HG03432 (cell line): ENCODE results near the gene HOXA13.

ENCODE experiments used
- ATAC-seq: cut with Tn5 transposase; IDR thresholded peaks from one replicate; pipeline ENCODE4 v1.9.1; 2021; ENCODE audit warnings: mild to moderate bottlenecking, moderate library complexity; ENCODE audit not compliant: unreplicated experiment

Gene HOXA13

DNA sequence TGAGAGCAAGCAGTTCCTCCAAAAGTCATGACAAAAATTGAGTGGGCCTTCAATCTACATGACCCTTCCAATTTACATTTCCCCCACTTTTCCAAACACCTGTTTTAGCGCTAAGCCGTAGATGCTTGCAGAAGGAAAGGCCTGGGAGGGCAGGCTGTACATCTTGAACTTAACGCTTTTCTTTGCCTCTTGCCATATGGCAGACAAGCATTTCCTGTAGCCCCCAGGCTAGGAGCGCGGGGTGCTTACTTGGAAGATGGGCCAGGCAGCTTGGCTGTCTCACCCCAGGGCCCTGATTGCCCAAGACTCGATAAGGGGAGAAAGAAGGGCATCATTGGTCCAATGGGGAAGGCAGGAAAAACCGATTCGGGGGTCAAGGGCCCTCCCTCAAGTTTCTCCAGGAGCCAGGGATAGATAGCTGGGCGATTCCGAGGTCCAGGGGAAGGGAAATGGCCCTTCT lies 27.5 kb downstream of the HOXA13 start:
- no peak for ATAC-seq

GRCh38 chr7:27171637-27172314 lies 28.1 kb downstream of the HOXA13 start:
- no peak for ATAC-seq

DNA sequence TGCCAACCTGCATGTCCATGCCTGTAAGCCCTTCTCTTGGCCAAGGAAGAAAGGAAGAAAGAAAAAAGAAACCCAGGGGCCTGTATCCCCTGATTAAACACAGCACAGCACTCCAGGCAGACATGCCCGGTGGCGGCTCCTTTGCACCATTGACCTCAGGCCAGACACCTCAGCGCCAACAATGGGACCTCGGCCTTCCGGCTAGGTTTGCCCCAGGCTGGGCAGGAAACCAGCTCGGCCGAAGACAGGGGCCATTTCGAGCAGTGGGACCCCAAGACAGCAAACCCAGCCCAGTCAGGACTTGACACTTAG lies 28.6 kb downstream of the HOXA13 start:
- no peak for ATAC-seq

DNA sequence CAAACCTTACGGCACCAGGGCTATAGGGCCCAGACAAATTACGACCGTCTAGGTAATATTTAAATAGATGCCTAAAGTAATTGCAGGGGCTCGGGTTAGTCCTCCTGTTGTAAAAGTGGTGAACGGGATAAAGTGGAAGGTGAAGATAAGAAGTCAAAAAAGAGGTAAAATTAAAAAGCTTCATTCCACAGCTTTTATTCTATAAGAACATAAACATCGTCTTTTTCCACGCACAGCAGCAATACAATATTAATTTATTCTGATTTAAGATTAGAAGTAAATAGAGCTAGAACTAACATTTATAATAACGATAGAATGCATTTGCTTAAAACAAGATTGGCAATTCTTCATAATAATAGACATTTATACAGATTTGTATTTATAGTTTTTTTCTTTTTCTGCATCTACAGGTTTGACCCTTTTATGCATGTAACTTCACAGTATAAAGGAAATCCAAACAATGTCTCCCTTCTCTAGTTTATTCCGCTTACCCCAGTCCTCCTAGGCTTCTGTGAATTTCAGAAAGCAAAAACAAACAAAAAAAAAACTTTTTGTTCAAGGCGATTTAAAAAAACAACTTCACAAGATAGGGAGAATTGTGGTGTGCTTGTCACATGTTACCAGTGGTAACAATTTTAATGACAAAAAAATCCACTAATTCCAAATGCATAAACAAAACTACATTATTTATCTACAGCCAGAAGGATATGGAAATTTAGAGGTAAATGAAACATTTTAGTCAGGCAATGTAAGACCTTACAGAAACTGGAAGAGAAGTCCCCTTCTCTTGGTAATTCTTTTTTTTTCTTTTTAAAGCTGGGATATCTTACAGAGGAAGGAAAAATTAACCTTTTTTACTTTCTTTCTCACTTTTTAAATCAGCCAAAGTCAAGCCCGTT lies 29.2 kb downstream of the HOXA13 start:
- ATAC-seq, result no peak

DNA sequence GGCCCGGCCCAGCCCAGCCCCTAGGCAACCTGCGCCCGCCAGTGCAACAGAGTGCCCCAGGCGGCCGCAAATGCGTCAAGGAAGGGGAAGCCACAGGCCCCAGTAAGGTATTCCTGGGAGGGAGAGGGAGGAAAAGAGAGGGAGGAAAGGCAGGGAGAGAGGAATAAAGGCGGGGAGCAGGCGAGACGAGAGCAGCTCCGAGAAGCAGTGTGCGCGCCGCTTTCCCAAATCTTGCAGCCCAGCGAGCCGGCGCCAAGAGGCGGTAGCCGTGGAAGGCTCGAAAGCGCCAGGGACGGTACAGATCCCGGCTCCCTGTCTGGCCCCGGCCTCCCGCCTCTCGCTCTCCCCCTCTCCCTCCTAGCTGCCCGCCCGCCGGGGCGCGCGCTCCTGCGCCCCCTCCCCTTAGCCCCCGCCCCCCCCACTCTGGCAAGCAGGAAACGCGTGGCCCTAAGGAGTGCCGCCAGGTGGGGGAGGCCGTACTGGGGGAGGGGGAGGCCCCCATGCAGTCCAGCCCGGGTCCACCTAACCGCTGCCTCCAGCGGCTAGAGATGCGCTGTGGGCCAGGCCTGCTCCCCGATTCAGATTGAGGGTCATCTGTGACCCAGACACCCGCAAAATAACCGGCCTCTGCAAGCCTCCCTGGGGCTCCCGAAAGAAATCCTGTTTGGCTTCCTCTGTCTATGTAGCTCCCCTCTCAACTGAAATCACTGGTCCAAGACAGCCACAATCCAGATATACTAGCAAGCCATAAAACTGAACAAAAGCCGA lies 30.0 kb downstream of the HOXA13 start:
- ATAC-seq, result no peak

DNA sequence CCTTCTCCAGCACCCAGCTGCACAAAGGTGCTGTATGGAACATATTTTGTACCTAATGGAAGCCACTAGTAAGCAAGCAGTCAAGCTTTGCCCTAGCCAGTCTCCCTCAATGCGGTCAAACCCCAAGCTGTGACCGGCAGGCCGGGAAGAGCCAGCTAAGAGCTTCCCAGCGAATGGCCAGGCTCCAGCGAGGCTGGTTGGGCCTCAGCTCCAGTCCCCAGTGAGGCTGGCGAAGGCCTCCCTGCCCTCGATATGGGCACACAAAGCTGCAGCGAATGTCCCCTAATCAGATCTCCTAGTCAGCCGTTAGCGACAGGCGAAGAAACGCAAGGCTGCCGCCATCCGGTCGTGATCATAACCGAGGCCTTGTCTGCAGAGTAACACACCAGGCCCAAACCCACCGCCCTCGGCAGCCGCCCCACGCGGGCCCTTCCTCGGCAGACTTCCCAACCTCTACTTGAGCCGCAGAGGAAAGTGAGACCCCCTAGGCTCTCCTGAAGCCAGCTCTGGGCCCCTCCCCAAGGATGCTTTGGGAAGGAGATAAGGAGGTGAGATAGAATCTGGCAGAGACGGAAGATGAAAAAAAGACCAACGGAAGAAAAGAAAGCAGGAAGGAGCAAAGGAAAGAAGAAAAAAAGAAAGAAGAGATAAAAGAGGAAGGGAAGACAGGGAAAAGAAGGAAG lies 31.5 kb downstream of the HOXA13 start:
- no peak for ATAC-seq

DNA sequence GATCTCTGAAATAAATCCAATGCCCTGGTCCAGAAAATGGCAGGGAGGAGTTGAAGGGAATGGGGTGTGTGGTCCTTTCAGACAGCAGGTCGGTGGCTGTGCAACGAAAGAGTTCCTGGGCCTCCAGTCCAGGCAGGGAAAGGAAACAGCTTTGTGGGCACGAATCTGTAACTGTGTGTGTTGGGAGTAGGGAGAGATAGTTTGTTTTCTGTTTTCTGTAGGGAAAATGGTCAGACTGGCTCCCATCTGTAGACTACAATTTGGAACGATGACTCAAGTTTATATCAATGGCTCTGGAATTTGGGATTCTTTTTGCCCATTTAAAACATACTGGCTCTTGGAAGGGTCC lies 32.0 kb downstream of the HOXA13 start:
- no peak for ATAC-seq

- ATAC-seq, result no peak
Observed at GRCh38 chr7:27166531-27167505, 33.1 kb downstream of the HOXA13 start.

GRCh38 chr7:27165996-27166530 lies 33.8 kb downstream of the HOXA13 start:
- ATAC-seq, result no peak

- no peak for ATAC-seq
Observed at GRCh38 chr7:27165089-27165995, 34.5 kb downstream of the HOXA13 start, which contains the start of gene HOXA9. Gene HOXA9, minus strand, starts transcription at chr7:27165537. Its CDS starts 80 bp downstream, at chr7:27165457.

DNA sequence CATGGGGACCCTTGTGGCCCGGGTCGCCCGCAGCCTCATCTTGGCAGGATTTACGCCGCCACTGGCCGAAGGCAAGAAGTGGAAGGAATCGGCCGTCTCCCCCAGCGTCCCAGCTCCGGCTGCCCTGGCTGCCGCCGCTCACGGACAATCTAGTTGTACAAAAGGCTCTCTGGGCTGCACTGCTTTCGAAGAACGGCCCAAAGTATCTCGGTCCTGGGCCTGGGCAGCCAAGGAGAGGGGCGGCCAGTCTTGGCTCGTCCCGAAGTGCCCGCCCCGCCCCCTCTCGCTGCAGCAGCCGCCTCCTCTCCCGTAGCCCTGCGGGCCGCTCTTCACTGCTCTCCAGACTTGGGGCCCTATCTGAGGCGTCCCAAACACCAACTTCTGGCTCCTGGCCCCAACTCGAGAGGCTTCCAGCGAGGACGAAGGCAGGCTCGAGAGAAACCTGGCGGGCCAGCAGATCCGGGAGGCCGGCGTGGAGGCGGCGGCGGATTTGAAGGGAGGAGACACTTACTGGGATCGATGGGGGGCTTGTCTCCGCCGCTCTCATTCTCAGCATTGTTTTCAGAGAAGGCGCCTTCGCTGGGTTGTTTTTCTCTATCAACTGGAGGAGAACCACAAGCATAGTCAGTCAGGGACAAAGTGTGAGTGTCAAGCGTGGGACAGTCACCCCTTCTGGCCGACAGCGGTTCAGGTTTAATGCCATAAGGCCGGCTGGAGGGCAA lies 35.4 kb downstream of the HOXA13 start:
- no peak for ATAC-seq

GRCh38 chr7:27164045-27164366 lies 35.9 kb downstream of the HOXA13 start:
- ATAC-seq, result no peak

- no peak for ATAC-seq
Observed at GRCh38 chr7:27163288-27164044, 36.4 kb downstream of the HOXA13 start.

- ATAC-seq, result no peak
Observed at GRCh38 chr7:27162561-27163287, 37.2 kb downstream of the HOXA13 start.

DNA sequence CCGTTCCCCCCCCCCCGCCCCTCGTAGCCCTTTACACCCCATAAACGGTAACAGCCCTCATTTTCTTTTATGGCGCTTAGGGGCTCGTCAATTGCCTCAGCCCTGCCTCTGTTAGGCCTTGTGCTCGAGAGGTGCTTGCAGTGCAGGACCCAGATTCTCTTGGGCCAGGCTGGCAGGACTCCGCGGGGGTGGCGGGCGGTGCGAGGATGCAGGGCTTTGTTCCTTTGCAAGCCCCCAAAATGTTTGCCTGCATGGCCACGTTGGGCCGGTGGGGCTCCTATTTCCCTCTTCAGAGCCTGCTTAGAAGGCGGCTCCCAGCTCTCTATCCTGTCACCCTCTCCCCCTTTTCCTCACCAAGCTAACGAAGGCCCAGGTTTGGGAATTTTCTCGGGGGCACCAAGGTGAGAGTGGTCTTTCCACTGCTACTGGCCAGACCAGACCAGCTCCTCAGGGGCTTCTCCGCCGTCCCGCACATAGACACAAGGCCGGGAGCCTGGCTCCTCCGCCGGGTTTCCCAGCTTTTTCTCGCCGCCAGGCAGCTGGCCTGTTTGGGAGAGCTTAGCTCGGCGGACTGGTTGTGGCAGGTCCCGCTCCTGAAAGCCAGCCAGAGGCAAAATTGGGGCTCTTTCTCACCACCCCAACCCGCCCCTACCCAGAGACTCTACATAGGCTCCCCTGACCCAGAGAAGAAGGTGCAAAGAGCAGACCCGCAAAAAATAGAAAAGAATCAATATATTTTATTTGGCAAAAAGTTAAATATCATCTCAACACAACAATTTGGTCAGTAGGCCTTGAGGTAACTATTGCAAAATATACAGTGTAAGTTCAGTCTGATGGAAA lies 38.0 kb downstream of the HOXA13 start:
- ATAC-seq, result no peak

- ATAC-seq, result no peak
Observed at GRCh38 chr7:27161214-27161720, 38.6 kb downstream of the HOXA13 start.
